Epithelial cell of proximal tubule (primary cell): ENCODE measurements around the gene RNF150. TPM values are rescaled to one million over a fixed set of nuclear protein-coding genes. Genes with fewer than 3 reads are reported as not detected.
"Not testable (repeated sequence)": the region's sequence is repeated elsewhere in the genome, so short reads cannot be mapped to it uniquely, and the experiment has no call there.

Experiments used
- DNase-seq: peaks from one replicate; pipeline ENCODE4 v3.0.0-alpha.2; 2011; ENCODE audit warnings: low read depth
- H3K4me3 ChIP-seq: 2 replicates; pipeline ENCODE4 v1.5.1; 2011; ENCODE audit warnings: low read depth, mild to moderate bottlenecking, low read length
- total RNA-seq: library from RNA; depleted of rRNA; stranded (reverse); fragments of >200 nt; gene quantifications from 2 replicates; pipeline ENCODE4 v1.2.3, GENCODE V29; 2015
- TF ChIP-seq, protein P1 (sequence below): conservative IDR thresholded peaks from 2 replicates; pipeline ENCODE4 v1.5.1; 2012; ENCODE audit warnings: low read depth, mild to moderate bottlenecking, low read length

The RNF150 gene
- total RNA-seq, 1 donor from 2014 or later: 0.69 TPM

DNA sequence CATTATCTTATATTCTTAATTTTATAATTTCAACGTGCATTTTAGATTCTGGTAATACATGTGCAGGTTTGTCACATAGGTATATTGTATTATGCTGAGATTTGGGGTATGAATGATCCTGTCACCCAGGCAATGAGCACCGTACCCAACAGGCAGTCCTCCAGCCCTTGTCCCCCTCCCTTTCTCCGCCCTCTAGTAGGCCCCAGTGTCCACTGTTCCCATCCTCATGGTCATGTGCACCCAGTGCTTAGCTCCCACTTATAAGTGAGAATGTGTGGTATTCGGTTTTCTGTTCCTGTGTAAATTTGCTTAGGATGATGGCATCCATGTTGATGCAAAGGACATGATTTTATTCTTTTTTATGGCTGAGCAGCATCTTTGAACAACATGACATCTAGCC lies 70.6 kb downstream of the RNF150 start:
- no peak overlapping the region for H3K4me3 ChIP-seq
- DNase-seq: no peak
- TF ChIP-seq, protein P1, sequence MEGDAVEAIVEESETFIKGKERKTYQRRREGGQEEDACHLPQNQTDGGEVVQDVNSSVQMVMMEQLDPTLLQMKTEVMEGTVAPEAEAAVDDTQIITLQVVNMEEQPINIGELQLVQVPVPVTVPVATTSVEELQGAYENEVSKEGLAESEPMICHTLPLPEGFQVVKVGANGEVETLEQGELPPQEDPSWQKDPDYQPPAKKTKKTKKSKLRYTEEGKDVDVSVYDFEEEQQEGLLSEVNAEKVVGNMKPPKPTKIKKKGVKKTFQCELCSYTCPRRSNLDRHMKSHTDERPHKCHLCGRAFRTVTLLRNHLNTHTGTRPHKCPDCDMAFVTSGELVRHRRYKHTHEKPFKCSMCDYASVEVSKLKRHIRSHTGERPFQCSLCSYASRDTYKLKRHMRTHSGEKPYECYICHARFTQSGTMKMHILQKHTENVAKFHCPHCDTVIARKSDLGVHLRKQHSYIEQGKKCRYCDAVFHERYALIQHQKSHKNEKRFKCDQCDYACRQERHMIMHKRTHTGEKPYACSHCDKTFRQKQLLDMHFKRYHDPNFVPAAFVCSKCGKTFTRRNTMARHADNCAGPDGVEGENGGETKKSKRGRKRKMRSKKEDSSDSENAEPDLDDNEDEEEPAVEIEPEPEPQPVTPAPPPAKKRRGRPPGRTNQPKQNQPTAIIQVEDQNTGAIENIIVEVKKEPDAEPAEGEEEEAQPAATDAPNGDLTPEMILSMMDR: no peak

DNA sequence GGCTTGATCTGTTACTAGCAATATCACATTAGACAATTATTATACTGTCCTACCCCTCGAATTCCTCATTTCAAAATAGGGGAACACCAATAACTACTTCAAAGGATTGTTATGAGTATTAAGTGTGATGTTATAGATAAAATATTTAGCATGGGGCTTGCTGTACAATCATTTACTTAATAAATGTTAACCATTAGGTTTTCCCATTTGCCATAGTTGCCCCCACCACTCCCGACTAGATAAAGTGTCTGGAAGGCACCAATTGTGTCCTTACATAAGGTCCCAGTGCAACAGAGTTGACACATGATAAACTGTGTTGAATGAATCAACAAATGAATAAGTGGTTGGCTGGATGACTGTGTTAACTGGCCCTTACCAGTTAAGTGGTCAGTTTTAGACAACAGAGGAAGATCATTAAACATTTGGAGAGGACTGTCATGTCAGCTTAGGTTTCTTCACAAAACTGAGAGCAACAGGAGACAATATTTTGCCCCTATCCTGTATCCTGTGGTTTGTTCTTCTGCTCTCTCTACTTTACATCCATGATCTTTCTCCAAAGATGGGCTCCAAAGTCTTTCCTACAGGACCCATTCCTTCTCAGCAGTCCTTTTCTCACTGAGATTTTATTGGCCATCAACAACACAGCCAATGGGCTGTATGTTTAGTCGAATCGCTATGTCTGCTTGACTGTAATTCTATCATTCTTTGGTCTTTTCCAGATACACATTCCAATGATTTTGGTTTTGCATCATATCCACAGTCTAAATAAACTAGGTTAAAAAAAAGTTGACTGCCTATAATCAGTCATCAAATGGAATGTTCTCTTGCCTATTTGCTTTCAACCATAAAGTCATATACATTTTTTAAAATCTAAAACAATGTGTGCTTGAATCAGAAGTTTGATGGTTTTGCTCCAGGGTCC lies 74.4 kb downstream of the RNF150 start:
- DNase-seq: no peak
- no peak overlapping the region for H3K4me3 ChIP-seq
- TF ChIP-seq, protein P1: no peak

DNA sequence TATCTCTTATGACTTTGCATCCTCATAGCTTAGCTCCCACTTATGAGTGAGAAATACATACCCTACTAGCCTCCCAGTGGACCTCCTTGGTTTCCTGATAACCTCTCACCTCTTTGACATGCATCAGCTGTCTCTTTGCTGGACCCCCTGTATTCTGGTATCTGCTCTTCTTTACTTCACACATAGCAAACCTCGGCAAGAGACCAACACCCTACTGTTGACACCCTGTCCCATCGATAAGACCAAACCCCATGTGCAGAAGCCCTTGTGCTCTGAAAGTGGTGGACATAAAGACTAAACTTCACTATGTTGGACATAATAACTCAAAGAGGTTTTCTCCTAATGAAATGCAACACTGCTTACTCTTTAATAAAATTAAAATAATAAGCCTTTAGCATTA lies 75.7 kb downstream of the RNF150 start:
- H3K4me3 ChIP-seq: no peak overlapping the region
- TF ChIP-seq, protein P1: no peak

DNA sequence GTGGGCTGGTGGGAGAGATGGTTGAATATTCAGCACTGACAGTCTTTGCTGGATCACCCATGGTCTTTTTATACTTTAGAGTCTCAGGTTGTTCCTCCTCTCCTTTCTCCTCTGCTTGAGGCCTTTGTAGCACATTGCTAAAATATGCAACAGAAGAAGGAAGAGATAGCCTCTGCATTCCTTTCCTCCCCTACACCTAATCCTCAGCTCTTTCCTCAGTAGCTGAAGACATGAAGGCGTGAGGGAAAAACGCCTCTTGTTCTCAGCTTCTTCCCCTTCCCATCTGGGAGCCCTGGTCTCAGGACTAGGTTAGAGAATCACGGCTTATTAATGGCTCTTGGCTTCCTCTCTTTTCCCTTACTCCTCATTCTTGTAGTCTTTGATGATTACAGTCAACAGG lies 76.8 kb downstream of the RNF150 start:
- no peak for DNase-seq
- TF ChIP-seq, protein P1: no peak
- H3K4me3 ChIP-seq: no peak overlapping the region

More for the DNA sequence above, 75.7 kb downstream of the RNF150 start:
- DNase-seq: no peak

DNA sequence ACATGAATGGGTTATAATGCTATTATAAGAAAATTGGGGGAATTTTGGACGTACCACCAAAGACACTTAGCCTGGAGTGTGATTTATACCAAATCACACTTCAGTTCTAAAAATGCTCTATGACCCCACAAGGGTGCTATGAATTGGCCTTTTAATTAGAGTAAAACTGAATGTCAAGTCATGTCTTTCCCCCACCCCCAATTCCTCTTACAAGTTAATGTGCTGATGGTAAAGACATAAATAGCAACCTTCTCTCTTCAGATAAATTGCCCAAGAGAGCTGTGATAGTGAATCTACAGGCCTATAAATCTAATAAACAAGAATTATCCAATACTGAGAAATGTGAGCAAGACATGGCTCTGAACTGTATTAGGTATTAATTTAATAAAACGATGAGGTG lies 78.8 kb downstream of the RNF150 start:
- TF ChIP-seq, protein P1: no peak
- no peak for DNase-seq
- H3K4me3 ChIP-seq: no peak overlapping the region

DNA sequence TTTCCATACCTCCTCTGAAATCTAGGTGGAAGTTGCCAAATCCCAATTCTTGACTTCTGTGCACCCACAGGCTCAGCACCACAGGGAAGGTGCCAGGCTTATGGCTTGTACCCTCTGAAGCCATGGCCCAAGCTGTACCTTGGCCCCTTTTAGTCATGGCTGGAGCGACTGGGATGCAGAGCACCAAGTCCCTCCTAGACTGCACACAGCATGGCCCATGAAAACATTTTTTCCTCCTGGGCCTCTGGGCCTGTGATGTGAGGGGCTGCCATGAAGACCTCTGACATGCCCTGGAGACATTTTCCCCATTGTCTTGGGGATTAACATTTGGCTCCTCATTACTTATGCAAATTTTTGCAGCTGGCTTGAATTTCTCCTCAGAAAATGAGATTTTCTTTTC lies 82.3 kb downstream of the RNF150 start:
- not testable (repeated sequence) for DNase-seq, H3K4me3 ChIP-seq

DNA sequence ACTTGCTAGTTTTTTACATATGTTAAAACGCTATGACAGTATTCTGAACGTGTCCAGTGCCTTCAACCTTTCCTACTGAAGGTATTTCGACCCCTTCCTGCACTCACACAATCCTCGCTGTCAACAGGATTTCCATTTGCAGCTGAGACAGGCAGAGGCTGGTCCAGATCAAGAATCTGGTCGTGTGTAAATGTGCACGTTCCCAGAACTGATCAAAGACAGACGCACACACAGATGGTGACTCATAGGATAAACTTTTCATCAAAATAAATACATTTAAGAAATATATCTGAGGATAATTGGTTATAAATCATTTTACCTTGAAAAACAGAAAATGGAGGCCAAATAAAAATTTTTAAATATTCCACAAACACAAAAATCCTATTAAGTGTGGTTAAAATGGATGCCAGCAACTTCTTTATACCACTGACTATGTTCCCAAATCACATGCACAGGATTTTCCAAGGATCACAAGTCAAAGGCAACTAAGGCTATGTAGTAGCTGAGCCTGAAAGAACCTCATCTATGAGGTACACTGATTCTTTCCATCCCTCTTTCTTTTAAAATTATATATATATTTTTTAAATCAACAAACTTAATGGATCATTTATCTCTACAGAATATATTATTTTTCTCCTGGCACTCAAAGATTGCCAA lies 85.9 kb downstream of the RNF150 start:
- no peak for DNase-seq
- TF ChIP-seq, protein P1: no peak
- no peak overlapping the region for H3K4me3 ChIP-seq
